ENCODE measurements around the gene MYCN.
"Not testable (repeated sequence)": the region's sequence is repeated elsewhere in the genome, so short reads cannot be mapped to it uniquely, and the experiment has no call there.

Gene MYCN

DNA sequence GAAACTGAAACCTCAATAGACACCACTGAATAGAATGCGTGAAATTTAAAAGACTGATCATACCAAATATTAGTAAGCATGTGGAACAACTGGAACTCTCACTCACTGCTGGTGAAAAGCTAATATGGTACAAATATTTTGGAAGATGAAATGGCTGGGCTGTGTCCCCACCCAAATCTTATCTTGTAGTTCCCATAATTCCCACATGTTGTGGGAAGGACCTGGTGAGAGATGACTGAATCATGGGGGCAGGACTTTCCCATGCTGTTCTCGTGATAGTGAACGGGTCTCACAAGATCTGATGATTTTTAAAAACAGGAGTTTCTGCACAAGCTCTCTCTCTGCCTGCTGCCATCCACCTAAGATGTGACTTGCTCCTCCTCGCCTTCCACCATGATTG is 32.0 kb upstream of the MYCN start:
- no peak for DNase-seq

- no peak for DNase-seq
Measured at GRCh38 chr2:15909157-15909556, 31.2 kb upstream of the MYCN start.

- no peak for DNase-seq
Measured at GRCh38 chr2:15909736-15910135, 30.6 kb upstream of the MYCN start.

DNA sequence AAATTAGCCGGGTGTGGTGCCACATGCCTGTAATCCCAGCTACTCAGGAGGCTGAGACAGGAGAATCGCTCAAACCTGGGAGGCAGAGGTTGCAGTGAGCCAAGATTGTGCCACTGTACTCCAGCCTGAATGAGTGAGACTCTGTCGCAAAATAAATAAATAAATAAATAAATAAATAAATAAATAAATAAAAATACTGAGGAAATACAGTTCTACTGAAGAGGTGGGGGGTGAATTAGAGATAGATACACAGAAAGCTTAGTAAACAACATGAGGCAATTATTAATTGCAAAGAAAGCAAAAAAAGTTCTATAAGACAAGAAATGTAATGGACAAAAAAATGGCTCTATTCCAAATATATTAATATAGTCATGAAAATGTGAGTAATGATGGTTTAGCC is 29.1 kb upstream of the MYCN start:
- not testable (repeated sequence) for DNase-seq

DNA sequence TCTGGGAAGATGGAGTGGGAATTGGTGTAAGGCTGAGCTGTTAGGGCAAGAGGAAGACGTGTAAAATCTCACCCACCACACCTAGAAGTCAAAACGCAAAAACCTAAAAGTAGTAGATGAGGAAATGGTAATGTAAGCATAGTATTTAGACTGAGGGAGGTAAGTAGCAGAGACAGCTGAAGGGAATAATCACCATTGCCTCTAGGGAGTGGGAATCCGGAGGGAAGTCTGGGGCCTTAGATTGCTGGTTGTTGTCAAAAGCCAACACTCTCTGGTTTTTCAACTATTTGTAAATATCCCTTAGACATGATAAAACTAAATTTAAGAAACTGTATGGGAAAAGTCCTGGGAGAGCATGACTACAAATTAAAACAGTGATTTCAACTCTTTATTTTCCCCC is 28.7 kb upstream of the MYCN start:
- no peak for DNase-seq

GRCh38 chr2:15912203-15912602 is 28.1 kb upstream of the MYCN start:
- DNase-seq = no peak

- peak; percentile 45 for DNase-seq
Measured at GRCh38 chr2:15913146-15913545, 27.2 kb upstream of the MYCN start.

DNA sequence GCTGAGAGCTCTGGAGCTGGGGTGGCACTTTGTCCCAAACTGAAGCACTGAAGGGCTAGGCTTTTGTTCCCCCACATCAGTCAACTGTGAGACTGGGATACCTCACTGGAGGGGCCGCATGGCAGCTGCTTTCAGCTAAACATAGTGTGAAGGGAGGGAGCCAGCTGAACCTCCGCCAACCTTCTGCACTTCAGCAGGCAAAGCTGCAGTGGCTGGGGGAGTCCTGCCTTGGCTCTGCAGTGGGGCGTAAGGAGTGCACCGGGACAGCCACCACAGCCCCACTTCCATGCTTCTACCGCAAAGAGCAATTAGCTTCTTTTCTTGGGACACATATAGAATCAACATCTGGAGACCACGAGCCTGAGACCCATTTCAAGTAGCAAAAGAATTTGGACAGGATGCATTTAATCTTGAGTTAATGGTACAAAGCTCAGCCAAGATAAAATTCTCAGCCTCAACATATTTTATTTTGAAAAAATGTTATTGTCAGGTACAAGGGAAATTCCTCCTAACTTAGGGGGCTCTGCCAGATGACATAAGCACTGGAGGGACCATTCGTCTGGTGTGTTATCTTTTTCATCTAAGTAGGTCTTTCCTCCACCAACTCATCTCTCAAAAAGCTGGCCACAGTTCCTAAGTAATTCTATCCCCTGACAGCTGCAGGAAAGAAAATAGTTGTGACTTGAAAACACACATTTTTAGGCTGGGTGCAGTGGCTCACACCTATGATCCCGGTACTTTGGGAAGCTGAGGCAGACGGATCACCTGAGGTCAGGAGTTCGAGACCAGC is 25.6 kb upstream of the MYCN start:
- peak; percentile 25 for DNase-seq

DNA sequence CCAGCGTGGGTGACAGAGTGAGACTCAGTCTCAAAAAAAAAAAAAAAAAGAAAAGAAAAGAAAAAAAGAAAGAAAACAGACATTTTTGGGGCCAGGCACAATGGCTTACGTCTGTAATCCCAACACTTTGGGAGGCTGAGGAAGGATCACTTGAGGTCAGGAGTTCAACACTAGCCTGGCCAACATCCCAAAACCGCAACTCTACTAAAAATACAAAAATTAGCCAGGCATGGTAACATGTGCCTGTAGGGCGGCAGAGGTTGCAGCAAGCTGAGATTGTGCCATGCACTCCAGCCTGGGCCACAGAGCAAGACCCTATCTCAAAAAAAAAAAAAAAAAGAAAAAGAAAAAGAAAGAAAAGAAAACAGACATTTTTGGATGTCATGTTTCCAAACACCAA is 24.8 kb upstream of the MYCN start:
- peak; percentile 9 for DNase-seq

DNA sequence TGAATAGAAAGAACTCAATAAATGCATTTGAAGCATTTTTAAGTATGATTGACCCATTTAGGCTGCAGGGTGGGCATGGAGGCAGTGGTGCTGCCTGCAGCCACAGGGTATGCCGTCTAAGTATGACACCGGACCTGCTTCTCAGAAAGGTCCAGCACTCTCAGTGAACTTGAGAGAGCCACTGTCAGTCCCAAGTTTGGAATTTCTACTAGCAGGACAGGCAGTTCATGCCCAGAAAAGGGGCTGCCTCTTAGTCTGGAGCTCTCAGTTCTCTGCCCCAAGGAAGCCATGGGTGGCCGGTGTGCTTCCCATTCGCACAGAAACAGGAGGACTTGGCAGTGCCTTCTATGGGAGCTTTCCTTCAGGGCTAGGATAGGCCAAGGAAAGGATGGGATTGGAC is 24.0 kb upstream of the MYCN start:
- no peak for DNase-seq

GRCh38 chr2:15918761-15919356 is 21.5 kb upstream of the MYCN start:
- DNase-seq = no peak

DNA sequence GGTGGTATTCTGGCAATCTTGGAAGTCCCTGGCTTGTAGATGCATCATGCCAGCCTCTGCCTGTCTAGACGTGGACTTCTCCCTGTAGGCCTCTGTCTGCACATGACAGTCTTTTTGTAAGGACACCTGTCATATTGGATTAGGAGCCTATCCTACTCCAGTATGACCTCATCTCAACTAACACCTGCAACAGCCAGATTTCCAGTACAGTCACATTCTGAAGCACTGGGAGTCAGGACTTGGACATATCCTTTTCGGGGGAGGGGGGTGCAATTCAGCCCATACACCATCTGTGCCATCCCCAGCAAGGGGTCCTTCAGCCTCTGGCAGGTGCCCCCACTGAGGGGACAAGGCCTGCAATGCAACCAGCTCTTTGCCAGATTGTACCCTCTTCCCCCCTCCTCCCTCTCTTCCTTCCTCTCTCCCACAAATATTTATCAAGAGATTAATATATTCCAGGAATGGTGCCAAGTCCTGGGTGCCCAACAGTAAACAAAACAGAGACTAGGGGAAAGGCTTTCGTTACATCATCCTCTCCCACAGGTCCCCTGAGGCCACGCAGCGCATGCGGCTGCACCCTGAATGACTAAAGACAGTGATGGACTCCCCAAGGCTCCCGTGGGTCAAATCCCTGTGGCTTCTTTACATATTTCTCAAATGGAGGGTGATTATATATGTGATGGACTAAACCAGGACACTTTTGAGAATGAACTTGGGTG is 20.5 kb upstream of the MYCN start:
- DNase-seq = no peak

- DNase-seq = no peak
Measured at GRCh38 chr2:15920696-15921095, 19.7 kb upstream of the MYCN start.

GRCh38 chr2:15923597-15923996 is 16.8 kb upstream of the MYCN start:
- no peak for DNase-seq

DNA sequence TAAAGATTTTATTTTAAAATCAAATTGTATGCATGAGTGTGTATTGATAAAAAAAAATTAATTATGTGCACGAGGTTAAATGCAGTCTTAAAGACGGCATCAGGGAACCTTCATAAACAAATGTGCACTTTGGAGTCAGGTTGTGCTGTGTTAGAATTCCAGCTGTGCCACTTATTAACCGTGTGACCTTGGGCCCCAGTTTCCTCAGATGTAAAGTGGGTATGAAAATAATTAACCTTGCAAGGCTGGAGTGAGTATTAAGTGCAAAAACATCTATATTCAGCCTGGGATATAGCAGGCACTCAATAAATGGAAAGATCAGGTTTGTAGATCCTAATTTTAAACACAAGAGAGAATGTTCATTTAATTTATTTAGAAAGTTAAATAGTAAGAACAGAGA is 14.5 kb upstream of the MYCN start:
- no peak for DNase-seq

GRCh38 chr2:15926252-15926651 is 14.1 kb upstream of the MYCN start:
- DNase-seq = no peak

DNA sequence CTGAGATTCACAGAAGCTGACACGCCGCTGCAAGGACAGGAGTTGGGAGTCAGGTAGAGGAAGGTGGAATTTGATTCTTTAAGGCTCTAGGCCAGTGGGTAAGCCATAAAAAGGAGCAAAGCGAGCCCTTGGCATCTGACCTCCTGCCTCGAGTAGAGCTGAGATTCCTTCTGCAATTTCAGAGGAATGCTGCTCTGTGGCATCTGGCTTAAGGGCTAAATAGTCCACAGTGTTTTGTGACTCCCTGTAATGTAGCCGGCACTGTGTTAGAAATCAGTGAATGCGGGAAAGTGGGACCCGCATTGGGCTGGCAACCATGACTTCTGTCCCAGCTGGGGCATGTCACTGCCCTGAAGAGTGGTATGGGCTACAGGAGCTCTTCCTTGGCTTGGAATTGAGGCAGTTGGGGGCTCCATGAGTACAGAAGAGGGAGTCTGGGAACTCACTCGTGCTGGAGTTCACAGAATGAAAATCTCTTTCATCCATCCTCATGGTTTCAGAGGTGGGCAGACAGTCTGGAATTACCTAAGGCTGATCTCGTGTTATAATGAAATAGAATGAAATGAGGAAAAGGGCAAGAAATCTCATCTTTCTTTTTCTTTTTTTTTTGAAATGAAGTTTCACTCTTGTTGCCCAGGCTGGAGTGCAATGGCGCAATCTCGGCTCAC is 12.7 kb upstream of the MYCN start:
- DNase-seq = no peak

DNA sequence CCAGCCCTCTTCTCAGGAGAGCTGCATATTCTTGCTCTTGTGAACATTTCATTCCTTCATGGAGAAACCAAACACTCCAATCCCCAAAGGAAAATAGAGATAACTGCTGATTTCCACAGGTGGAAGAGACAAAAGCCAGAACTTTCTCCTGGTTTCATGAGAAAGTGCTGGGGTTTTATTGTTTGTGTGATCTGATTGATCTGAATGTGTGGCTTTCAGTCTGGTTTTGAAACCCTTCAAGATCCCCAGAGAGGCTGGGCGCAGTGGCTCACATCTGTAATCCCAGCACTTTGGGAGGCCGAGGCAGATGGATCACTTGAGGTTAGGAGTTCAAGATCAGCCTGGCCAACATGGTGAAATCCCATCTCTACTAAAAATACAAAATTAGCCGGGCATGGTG is 11.3 kb upstream of the MYCN start:
- not testable (repeated sequence) for DNase-seq

GRCh38 chr2:15929861-15930260 is 10.5 kb upstream of the MYCN start:
- DNase-seq = no peak

DNA sequence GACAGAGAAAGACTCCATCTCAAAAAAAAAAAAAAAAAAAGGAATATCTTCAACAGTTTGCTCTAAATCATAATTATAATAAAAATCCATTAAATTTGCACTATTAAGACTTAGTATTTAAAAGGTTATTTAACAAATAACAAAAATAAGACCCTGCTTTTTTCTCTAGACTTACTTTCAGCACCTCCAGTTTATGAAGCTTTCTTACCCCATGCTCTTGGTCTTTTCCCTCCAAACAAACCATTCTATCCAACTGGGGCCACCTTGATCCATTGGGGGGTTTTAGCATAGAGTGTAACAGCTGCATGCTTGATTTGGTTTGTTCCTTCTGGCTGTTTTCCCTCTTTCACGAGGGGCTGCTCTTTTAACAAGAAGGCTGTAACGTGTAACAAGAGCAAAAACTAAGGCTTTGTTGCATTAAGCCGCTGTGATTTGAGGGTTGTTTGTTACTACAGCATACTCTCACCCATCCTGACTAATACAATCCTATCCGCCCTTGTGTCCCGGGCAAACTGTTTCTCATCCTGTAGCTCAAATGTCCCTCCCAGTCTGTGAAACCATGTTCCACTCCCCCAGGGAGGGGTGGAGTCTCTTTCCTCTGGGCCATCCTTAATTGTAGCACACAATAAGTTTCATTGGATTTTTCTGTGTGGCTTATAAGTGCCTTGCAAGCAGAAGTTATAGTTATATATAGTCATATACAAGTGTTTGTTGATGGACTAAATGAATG is 9.6 kb upstream of the MYCN start:
- no peak for DNase-seq

DNA sequence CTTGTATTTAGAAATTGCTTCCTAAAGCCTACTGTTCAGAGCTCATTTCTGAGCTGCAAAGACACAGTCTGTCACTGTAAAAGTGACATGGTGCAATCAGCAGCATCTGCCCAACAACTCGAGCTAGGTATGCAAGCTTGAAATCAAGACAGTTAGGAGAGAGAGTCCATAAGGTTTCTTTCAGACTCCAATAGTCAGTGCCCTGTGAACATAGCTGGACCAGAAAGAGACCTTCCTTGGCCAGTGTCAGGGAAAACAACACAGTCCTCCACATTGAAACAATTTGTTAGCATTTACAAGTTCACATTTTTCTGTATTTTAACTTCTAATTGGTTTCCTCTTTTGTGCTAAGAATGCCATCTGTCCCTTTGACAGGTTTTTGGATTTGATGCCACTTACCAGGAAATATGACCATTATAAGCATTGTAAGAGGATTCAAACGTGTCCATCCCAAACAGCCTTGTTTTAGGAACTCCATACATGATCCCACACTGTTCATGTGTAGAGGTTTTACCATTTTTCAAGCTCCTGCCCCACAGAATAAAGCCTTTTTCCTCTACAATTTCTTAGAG is 8.9 kb upstream of the MYCN start:
- DNase-seq = no peak

GRCh38 chr2:15931950-15932349 is 8.4 kb upstream of the MYCN start:
- DNase-seq = no peak

All from RPMI8226 (cell line).